K562 (cell line): Measurements from ENCODE around the gene SLC4A2. TPM values are rescaled to one million over a fixed set of nuclear protein-coding genes. Genes with fewer than 3 reads are reported as not detected.

Source experiments
- BCLAF1 ChIP-seq, 2 experiments: fragments of 450-650 bp in 1 of 2; IDR thresholded peaks; 2 replicates each; pipeline ENCODE4 v1.6.1; 2011 to 2017; ENCODE audit warnings: low read depth in 2 of 2, antibody characterized with exemption in 1 of 2, borderline replicate concordance in 1 of 2, low read length in 1 of 2, mild to moderate bottlenecking in 1 of 2, mixed read lengths in 1 of 2; ENCODE audit not compliant: control insufficient read depth in 1 of 2
- BRD4 ChIP-seq: fragments of 200-600 bp; sonication (generic); IDR thresholded peaks from 2 replicates; pipeline ENCODE4 v1.6.1; 2017; ENCODE audit warnings: inconsistent platforms
- CREB5 ChIP-seq: fragments of 250-450 bp; sonication (Bioruptor Pico); IDR thresholded peaks from 2 replicates; pipeline ENCODE4 v1.5.0; 2020; ENCODE audit warnings: mild to moderate bottlenecking
- CTBP1 ChIP-seq: fragments of 450-650 bp; IDR thresholded peaks from 2 replicates; pipeline ENCODE4 v1.6.1; 2016; ENCODE audit warnings: borderline replicate concordance
- FUS ChIP-seq: fragments of 200-400 bp; formaldehyde crosslinking; optimal IDR thresholded peaks from 2 replicates; pipeline ENCODE3; 2017; ENCODE audit warnings: low read depth, low read length
- KDM1A ChIP-seq, 2 experiments: fragments of 450-650 bp; IDR thresholded peaks; 2 replicates each; pipeline ENCODE4 v1.6.1; 2016; ENCODE audit warnings: mild to moderate bottlenecking in 2 of 2
- KDM4B ChIP-seq, 2 experiments: fragments of 450-650 bp in 1 of 2; sonication (generic) in 1 of 2; IDR thresholded peaks; 2 replicates each; pipeline ENCODE4 v1.6.1; 2016 to 2017; ENCODE audit warnings: borderline replicate concordance in 2 of 2, antibody characterized with exemption in 1 of 2, low read depth in 1 of 2, mild to moderate bottlenecking in 1 of 2
- KLF13 ChIP-seq: fragments of 450-650 bp; IDR thresholded peaks from 2 replicates; pipeline ENCODE4 v1.6.1; 2016; ENCODE audit warnings: missing genetic modification characterization, low read depth, mild to moderate bottlenecking, missing compliant biosample characterization, moderate library complexity, borderline replicate concordance
- NCOA4 ChIP-seq: fragments of 450-650 bp; IDR thresholded peaks from 2 replicates; pipeline ENCODE4 v1.6.1; 2018; ENCODE audit warnings: mild to moderate bottlenecking; ENCODE audit not compliant: partially characterized antibody
- NFIC ChIP-seq: fragments of 450-650 bp; IDR thresholded peaks from 2 replicates; pipeline ENCODE4 v1.6.1; 2017; ENCODE audit warnings: mild to moderate bottlenecking, inconsistent platforms
- NFXL1 ChIP-seq: fragments of 450-650 bp; formaldehyde crosslinking; IDR thresholded peaks from 2 replicates; pipeline ENCODE4 v1.4.0; 2021; ENCODE audit warnings: mild to moderate bottlenecking
- RHOXF2B ChIP-seq: fragments of 250-450 bp; sonication (Bioruptor Pico); conservative IDR thresholded peaks from 2 replicates; pipeline ENCODE4 v1.5.1; 2021
- SAFB2 ChIP-seq: fragments of 200-400 bp; formaldehyde crosslinking; IDR thresholded peaks from 2 replicates; pipeline ENCODE4 v1.6.1; 2018; ENCODE audit warnings: borderline replicate concordance, low read length, low read depth, moderate library complexity; ENCODE audit not compliant: severe bottlenecking
- SMARCB1 ChIP-seq: IDR thresholded peaks from 2 replicates; pipeline ENCODE4 v1.6.1; 2011; ENCODE audit warnings: improper control_type of control experiment, low read depth; ENCODE audit not compliant: insufficient read length
- SPI1 ChIP-seq: IDR thresholded peaks from 2 replicates; pipeline ENCODE4 v1.6.1; 2011; ENCODE audit warnings: low read depth, low read length, control low read depth, borderline replicate concordance
- THRA ChIP-seq: fragments of 450-650 bp; IDR thresholded peaks from 2 replicates; pipeline ENCODE4 v1.6.1; 2017; ENCODE audit warnings: mild to moderate bottlenecking, moderate library complexity
- USF1 ChIP-seq: sonication (generic); formaldehyde crosslinking; IDR thresholded peaks from 2 replicates; pipeline ENCODE4 v1.9.0; 2022; ENCODE audit warnings: mild to moderate bottlenecking, missing genetic modification reagents
- ZNF384 ChIP-seq: IDR thresholded peaks from 2 replicates; pipeline ENCODE4 v1.6.1; 2012; ENCODE audit warnings: low read depth, low read length, improper control_type of control experiment
- ZNF699 ChIP-seq: fragments of 250-450 bp; sonication (Bioruptor Pico); IDR thresholded peaks from 2 replicates; pipeline ENCODE4 v1.8.0; 2021; ENCODE audit warnings: mild to moderate bottlenecking, moderate library complexity; ENCODE audit not compliant: insufficient replicate concordance
- ZNF717 ChIP-seq: fragments of 250-450 bp; sonication (Bioruptor Pico); IDR thresholded peaks from 2 replicates; pipeline ENCODE4 v1.5.0; 2021
- ZNF780A ChIP-seq: fragments of 250-450 bp; sonication (Bioruptor Pico); IDR thresholded peaks from 2 replicates; pipeline ENCODE4 v1.5.0; 2021; ENCODE audit warnings: mild to moderate bottlenecking
- polyA plus RNA-seq, 8 experiments: library from polyadenylated mRNA; depleted of rRNA in 4 of 8; stranded (reverse) in 5 of 8; unstranded in 3 of 8; fragments of >200 nt; fragmentation: Nextera tagmentation in 2 of 8; fragmentation: Illumina TruSeq in 1 of 8; extraction: Ambion mirVana in 2 of 8; extraction: Trizol in 1 of 8; gene quantifications; 2 replicates each; pipeline versions ENCODE4 v1.2.1 to v1.2.3, GENCODE V29; 2011 to 2014; ENCODE audit warnings: inconsistent platforms in 1 of 8, missing spikeins in 1 of 8
- total RNA-seq, 7 experiments: library from RNA; depleted of rRNA in 6 of 7; stranded (reverse); fragments of >200 nt in 6 of 7; fragmentation: Illumina TruSeq in 2 of 7; extraction: Trizol in 2 of 7; gene quantifications; 2 replicates each; pipeline versions ENCODE4 v1.2.1 to v1.2.3, GENCODE V29; 2011 to 2021; ENCODE audit warnings: low replicate concordance in 1 of 7

SLC4A2 gene
- total and polyA plus RNA-seq, 9 of the 15 experiments (the other 6 are each of a cell fraction or from before 2014, with no cell fraction given), result 11.4 to 375 (median 130) TPM

GRCh38 chr7:151010307-151011096 lies 48.9 kb upstream of the SLC4A2 start (continued):
- TF ChIP-seq BRD4 (no peak), SAFB2 (no peak), RHOXF2B (CRISPR knock-in tag) (no peak), KDM1A (IDR thresholded peaks at IDR 0.05) (no peak), ZNF699 (CRISPR knock-in tag) (no peak), THRA (no peak), BCLAF1 (IDR thresholded peaks at IDR 0.05; ENCODE audit: borderline replicate concordance in 1 of 2, control insufficient read depth in 1 of 2, low read depth in 2 of 2, low read length in 1 of 2) (no peak), CREB5 (CRISPR knock-in tag) (no peak; the same call in 1 of the 2 replicates), ZNF384 (no peak), FUS (no peak), NCOA4 (no peak), KDM4B (IDR thresholded peaks at IDR 0.05; ENCODE audit: borderline replicate concordance in 2 of 2, low read depth in 1 of 2) (peak in 1 of 2 experiments; percentile 55; a peak in 1 of 4 replicates), CTBP1 (peak; percentile 52; the same call in 1 of the 2 replicates), KLF13 (tag) (no peak), SMARCB1 (no peak), ZNF780A (peak; percentile 47; the same call in 1 of the 2 replicates), NFIC (peak; percentile 29), USF1 (peak; percentile 55), NFXL1 (0 out of 2 replicates have a peak, but pooled peaks have one; percentile 16), SPI1 (no peak), ZNF717 (CRISPR knock-in tag) (peak; percentile 89; the same call in 1 of the 2 replicates)
